HepG2 (cell line): ENCODE data around the gene TBL3. TPM values are rescaled to one million over a fixed set of nuclear protein-coding genes. Genes with fewer than 3 reads are reported as not detected.
A peak's percentile ranks its signal among the peaks of the same experiment; 100 is the strongest.

ENCODE experiments used
- ARID2 ChIP-seq: sonication (generic); formaldehyde crosslinking; IDR thresholded peaks from 2 replicates; pipeline ENCODE4 v1.8.1; 2022; ENCODE audit warnings: mild to moderate bottlenecking, missing genetic modification reagents, borderline replicate concordance
- ATF4 ChIP-seq, 2 experiments: fragments of 450-650 bp in 1 of 2; sonication (generic) in 1 of 2; formaldehyde crosslinking; IDR thresholded peaks; 2 replicates each; pipeline versions ENCODE4 v1.5.0 to v1.8.0; 2020 to 2022; ENCODE audit warnings: mild to moderate bottlenecking in 1 of 2, missing genetic modification reagents in 1 of 2
- CHCHD3 ChIP-seq: sonication (generic); formaldehyde crosslinking; IDR thresholded peaks from 2 replicates; pipeline ENCODE4 v1.8.0; 2022; ENCODE audit warnings: mild to moderate bottlenecking, missing genetic modification reagents, moderate library complexity
- ETV5 ChIP-seq: IDR thresholded peaks from 2 replicates; pipeline ENCODE4 v1.6.1; 2018; ENCODE audit warnings: missing biosample characterization, missing genetic modification reagents, inconsistent platforms, borderline replicate concordance
- HDAC6 ChIP-seq: fragments of 200-600 bp; sonication (generic); IDR thresholded peaks from 2 replicates; pipeline ENCODE4 v1.7.0; 2017; ENCODE audit warnings: mild to moderate bottlenecking, antibody characterized with exemption, low read length, low read depth
- HOXA9 ChIP-seq: sonication (generic); formaldehyde crosslinking; IDR thresholded peaks from 2 replicates; pipeline ENCODE4 v1.8.1; 2022; ENCODE audit warnings: missing genetic modification reagents, mild to moderate bottlenecking, moderate library complexity, borderline replicate concordance
- IKZF4 ChIP-seq: sonication (generic); formaldehyde crosslinking; IDR thresholded peaks from 2 replicates; pipeline ENCODE4 v1.5.1; 2020; ENCODE audit warnings: borderline replicate concordance, mild to moderate bottlenecking, low read depth, missing genetic modification reagents; ENCODE audit errors: not compliant biosample characterization
- PREB ChIP-seq: sonication (generic); formaldehyde crosslinking; IDR thresholded peaks from 2 replicates; pipeline ENCODE4 v1.4.0; 2020; ENCODE audit warnings: missing genetic modification reagents
- SIX1 ChIP-seq: sonication (generic); formaldehyde crosslinking; IDR thresholded peaks from 2 replicates; pipeline ENCODE4 v1.4.0; 2020; ENCODE audit warnings: missing genetic modification reagents, borderline replicate concordance
- SNAPC5 ChIP-seq: sonication (generic); formaldehyde crosslinking; IDR thresholded peaks from 2 replicates; pipeline ENCODE4 v1.8.1; 2023; ENCODE audit warnings: mild to moderate bottlenecking, missing genetic modification reagents, borderline replicate concordance
- TFDP1 ChIP-seq: IDR thresholded peaks from 2 replicates; pipeline ENCODE4 v1.6.1; 2016; ENCODE audit warnings: missing compliant biosample characterization, missing genetic modification reagents, borderline replicate concordance
- ZBTB10 ChIP-seq: sonication (generic); formaldehyde crosslinking; IDR thresholded peaks from 2 replicates; pipeline ENCODE4 v1.4.0; 2020; ENCODE audit warnings: missing genetic modification reagents, borderline replicate concordance
- ZNF34 ChIP-seq: sonication (generic); formaldehyde crosslinking; IDR thresholded peaks from 2 replicates; pipeline ENCODE4 v1.4.0; 2020; ENCODE audit warnings: mild to moderate bottlenecking, missing genetic modification reagents, borderline replicate concordance
- ZNF383 ChIP-seq: sonication (generic); formaldehyde crosslinking; IDR thresholded peaks from 2 replicates; pipeline ENCODE4 v1.4.0; 2020; ENCODE audit warnings: missing genetic modification reagents, mild to moderate bottlenecking, borderline replicate concordance
- ZNF749 ChIP-seq: sonication (generic); formaldehyde crosslinking; IDR thresholded peaks from 2 replicates; pipeline ENCODE4 v1.8.0; 2022; ENCODE audit warnings: mild to moderate bottlenecking, missing genetic modification reagents, moderate library complexity, borderline replicate concordance
- ZNF883 ChIP-seq: sonication (generic); formaldehyde crosslinking; IDR thresholded peaks from 2 replicates; pipeline ENCODE4 v1.5.1; 2020; ENCODE audit warnings: mild to moderate bottlenecking, missing genetic modification reagents; ENCODE audit errors: not compliant biosample characterization
- polyA plus RNA-seq, 8 experiments: library from polyadenylated mRNA; depleted of rRNA in 3 of 8; stranded (reverse) in 7 of 8; unstranded in 1 of 8; fragments of >200 nt; fragmentation: Illumina TruSeq in 4 of 8; extraction: Trizol in 4 of 8; gene quantifications; 2 replicates each; pipeline versions ENCODE4 v1.2.1 to v1.2.3, GENCODE V29; 2011 to 2016; ENCODE audit warnings: low read depth in 4 of 8, missing spikeins in 1 of 8, mixed read lengths in 1 of 8; ENCODE audit not compliant: insufficient read depth in 1 of 8
- total RNA-seq, 5 experiments: library from RNA; depleted of rRNA; stranded (reverse); fragments of >200 nt; fragmentation: Illumina TruSeq; extraction: Trizol; gene quantifications; 2 replicates each; pipeline ENCODE4 v1.2.3, GENCODE V29; 2016; ENCODE audit warnings: low read depth in 1 of 5

Gene TBL3
- total and polyA plus RNA-seq, 2 of the 13 experiments (the other 11 are each of a cell fraction or from before 2014, with no cell fraction given): 16.8 to 38.0 TPM

- TF ChIP-seq SNAPC5 (CRISPR knock-in tag): no peak
- TF ChIP-seq ZNF383: no peak
- TF ChIP-seq ZNF883 (CRISPR knock-in tag): no peak
- peak in 1 of 2 experiments; percentile 41; a peak in 1 of 4 replicates for TF ChIP-seq ATF4 (CRISPR knock-in tag; IDR thresholded peaks at IDR 0.05)
- no peak for TF ChIP-seq HOXA9 (CRISPR knock-in tag)
- TF ChIP-seq ZNF749 (CRISPR knock-in tag): no peak; the same call in 1 of the 2 replicates
- TF ChIP-seq HDAC6: no peak
- no peak for TF ChIP-seq CHCHD3 (CRISPR knock-in tag)
- TF ChIP-seq SIX1 (CRISPR knock-in tag): no peak
- peak; percentile 16 for TF ChIP-seq TFDP1 (CRISPR knock-in tag)
- TF ChIP-seq ZBTB10 (CRISPR knock-in tag): no peak
- no peak for TF ChIP-seq PREB (CRISPR knock-in tag)
- no peak for TF ChIP-seq ARID2 (CRISPR knock-in tag)
- TF ChIP-seq ETV5 (CRISPR knock-in tag): peak; percentile 5; the same call in 1 of the 2 replicates
- TF ChIP-seq IKZF4 (CRISPR knock-in tag): peak; percentile 37
- no peak for TF ChIP-seq ZNF34
Observed at GRCh38 chr16:1983544-1984346, 11.9 kb downstream of the TBL3 start, which contains the start of gene GFER (continued).
